GF-D8 (cell line): ENCODE data around the gene AJAP1.

Source experiments
- DNase-seq: peaks from one replicate; lab custom pipeline; 2025; lab: John Stamatoyannopoulos, UW

The AJAP1 gene

DNA sequence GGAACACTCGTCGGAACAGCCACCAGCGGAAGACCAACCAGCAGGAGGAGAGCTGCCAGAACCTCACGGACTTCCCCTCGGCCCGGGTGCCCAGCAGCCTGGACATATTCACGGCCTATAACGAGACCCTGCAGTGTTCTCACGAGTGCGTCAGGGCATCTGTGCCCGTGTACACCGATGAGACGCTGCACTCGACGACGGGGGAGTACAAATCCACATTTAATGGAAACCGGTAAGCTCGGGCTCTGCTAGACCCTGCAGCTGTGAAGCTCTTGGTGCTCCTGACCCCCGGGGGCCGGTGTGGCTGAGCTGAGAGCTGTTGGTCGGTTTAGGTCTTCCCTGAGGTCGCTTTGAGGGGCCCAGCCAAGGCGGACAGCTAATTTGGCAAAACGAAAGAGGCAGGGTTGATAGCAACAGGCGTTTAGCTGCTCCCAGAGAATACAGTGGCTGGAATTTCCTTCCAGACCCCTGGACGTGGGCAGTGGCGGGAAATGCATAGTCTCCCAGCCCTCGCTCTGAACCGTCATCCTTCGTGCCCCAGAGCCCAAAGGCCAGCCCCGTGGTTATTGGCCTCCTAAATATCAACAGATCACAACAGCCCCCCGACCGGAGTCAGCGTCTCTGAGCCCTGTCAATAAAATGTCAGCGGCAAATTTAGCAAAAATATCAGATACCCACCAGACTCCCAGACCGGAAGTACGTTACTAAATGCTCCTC is 118.0 kb downstream of the AJAP1 start:
- DNase-seq, result no peak

DNA sequence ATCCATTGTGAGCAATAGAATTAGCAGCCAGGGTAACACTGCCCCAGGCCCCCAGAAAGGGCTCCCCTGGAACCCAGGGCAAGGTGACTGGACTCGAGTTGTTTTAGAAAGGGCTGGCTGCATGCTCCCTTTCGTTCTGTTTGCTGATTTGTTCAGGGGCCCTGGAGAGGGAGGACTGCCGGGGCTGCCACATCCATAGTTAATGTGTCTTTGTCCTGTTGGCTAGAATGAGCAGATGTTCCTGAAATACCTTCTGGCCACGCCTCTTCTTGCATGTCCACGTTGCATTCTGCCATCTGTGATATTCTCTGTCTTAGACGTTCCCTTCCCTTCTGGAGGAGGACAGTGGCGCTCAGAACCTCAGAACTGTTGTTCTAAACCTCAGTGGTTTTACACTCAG is 118.8 kb downstream of the AJAP1 start:
- no peak for DNase-seq

DNA sequence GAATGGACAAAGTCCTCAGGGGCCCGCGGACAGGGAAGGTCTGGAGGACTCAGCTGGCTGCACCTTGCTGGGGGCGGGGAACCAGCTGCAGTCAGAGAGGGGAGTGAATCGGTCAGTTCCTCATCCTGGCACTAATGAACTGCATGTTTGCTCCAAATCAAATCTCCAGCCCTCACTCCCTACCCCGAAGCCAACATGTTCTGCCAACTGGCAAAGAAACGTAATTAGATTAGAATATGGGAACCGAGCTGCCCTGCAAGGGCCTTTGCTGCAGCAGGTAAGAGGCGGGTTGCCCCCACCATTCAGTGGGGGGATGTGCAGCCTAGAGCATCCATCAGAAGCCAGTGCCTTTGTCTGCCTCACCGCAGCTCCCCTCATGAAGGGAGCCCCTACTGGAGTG is 121.1 kb downstream of the AJAP1 start:
- no peak for DNase-seq

DNA sequence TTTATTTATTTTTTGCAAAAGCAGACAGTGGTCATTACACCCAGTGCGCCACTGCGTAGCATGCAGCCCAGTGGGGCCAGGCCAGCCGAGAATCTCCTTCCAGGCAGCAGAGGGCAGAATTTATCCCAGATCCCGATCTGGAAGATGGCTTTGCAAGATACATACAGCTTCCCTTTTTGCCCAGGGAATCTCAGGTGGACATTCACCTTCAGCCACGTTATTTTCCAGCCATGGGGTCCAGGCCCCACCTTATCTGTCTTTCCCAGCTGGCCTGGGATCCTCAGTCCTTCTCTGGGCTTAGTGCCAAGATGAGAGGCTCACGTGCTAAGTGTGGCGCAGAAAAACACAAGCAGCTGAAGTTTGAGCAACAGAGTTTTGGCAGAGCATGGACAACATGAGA is 123.6 kb downstream of the AJAP1 start:
- no peak for DNase-seq

DNA sequence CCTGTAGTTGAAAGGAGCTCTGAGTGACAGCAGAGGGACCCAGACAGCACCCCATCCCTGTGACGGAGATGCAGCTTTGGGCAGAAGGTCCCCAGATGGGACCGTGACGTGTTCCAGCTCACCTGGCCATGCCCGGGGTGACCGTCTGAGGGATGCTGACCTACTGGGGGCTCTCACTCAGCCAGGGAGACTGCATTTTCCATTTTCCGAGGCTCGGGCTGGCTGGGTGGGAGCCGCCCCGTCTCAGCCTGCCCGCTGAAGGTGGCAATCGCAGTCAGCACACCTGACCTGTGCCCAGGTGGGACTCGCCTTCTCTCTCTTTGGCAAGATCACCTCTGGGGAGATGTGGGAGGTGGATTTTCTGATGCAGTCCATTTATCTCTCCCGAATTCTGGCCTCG is 127.2 kb downstream of the AJAP1 start:
- no peak for DNase-seq

DNA sequence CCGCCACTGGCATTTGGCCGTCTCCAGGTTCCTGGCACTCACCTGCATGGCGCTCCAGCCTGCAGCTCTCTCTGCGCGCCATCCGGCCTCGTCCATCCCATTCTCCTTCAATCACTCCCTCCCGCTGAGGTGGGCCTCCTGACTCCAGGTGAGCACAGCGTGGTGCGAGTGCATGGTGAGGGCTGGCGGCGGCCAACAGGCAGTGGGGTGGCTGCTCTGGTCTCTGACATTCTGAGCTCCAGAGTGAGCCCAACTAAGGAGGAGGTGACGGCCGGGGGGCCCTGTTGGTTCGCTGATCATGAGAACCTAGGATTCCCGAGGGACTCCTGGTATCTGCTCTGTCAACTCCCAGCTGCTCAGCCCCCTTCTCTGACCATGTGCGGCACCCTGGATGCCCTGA is 130.4 kb downstream of the AJAP1 start:
- no peak for DNase-seq

DNA sequence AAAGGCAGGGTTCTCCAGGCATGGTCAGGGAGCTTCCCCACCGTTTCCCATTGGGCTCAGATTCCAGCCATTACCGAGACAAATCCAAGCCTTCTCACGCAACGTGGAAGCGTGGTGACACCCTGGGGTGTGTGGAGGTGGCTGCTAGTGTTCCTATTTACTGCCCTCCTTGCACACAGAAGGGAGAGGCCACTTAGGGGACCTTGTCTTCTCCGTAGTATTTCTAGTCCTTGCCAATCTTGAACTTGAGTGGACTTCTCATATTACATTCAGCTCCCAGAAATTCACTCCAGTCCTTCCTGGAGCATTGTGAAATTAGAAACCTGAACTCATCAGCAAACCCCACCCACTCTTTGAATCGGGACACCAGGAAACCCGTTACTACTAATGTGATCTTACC is 131.6 kb downstream of the AJAP1 start:
- DNase-seq, result no peak

DNA sequence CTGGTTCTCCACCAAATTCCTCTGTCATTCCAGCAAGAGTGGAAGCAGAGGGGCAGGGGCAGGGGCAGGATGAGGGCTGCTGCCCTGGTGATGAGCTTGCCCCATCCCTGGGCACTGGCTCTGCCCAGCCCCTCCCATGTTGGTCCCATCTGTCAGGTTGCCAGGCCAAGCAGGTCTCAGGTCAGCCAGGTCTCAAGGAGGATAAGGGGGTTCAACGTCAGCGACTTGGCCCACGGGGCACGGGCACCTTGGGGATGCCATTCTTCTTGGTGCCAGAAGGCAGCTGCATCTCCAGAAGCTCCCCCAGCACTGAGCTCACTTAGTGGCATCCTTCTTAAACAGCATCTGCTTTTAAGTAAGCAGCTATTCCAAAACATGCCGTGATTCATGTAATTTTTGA is 133.1 kb downstream of the AJAP1 start:
- DNase-seq, result no peak

DNA sequence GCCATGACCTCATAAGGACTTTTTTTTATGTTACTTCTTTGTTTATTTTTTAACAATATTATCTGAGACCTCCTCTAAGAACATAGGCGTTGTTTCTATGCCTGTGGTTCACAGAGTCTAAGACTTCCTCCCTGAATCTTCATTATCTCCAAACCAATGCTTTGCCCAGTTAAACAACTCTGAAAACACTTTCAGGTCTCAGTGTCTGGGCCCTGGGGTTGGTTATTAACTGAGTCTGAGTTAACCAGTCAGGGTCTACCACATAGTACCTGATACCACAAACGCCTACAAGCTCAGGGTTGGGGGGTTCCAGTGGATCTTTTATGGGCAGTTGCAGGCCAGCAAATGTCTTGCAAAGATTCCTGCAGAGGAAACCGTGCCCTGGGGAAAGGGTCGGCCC is 138.2 kb downstream of the AJAP1 start:
- no peak for DNase-seq

DNA sequence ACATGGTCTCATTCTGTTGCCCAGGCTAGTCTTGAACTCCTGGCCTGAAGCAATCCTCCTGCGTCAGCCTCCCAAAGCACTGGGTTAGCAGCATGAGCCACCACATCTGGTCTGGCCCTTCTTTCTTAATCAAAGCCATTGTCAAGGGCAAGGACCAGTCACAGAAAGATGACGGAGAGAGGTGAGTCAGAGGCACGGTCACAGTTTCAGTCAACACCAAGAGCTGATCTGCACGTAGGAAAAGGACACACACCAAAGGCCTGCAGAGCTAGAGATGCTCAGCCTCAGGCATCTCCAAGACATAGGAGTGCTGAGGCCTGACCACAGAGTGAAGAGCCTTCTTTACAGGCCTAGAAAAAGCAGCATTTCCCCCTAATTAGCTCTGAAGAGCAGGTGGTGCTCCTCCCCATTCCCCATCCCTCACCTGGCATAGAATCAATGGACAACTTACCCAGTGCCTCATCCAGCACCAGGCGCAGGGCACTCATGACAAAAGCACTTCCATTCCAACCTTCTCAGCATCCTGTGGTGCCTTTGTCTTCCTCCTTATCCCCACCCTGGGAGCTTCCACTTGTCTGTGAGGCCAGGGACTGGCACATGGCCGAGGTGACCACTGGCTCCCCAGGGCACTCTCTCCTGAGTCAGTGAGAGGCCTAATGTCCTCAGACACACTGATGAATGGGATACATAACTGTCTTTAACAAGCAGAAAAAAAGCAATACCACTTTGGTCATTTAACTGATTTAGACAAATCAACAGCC is 139.8 kb downstream of the AJAP1 start:
- DNase-seq, result no peak

DNA sequence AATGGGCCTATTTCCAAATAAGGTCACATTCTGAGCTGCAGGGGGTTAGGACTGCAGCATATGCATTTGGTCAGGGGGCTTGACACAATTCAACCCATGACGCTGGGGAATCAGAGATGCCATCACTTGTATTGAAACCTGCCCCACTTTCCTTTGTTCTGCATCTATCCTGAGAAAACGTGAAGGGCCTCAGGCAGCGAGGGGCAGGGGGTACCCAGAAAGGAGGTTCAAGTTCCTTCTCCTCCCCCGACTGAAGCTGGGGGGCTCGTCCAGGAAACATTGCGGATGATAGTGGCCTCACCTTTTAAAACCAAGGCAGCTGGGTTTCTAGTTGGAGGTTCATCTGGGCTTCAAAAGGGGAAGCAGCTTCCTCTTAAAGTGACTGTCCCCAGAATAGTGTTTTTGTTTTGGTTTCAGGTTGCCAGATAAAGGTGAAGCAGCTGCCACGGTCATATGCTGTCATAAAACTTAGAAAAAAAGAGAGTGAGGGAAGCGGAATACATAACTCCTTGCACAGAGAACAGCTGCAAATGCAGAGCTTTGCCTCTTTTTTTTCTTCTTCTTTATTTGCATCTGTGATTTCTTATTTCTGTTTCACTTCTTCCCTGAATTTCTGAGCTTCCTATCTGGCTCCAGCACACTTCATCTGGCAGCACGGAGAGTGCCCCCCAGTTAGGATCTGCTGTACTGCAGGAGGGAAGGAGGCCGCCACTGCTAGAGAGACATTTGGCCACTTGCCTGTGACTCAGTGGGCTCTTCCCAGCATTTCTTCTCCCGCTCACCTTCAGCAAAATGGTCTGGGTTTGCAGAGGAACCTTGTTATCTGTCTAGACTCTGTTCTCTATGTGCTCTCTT is 142.0 kb downstream of the AJAP1 start:
- no peak for DNase-seq

DNA sequence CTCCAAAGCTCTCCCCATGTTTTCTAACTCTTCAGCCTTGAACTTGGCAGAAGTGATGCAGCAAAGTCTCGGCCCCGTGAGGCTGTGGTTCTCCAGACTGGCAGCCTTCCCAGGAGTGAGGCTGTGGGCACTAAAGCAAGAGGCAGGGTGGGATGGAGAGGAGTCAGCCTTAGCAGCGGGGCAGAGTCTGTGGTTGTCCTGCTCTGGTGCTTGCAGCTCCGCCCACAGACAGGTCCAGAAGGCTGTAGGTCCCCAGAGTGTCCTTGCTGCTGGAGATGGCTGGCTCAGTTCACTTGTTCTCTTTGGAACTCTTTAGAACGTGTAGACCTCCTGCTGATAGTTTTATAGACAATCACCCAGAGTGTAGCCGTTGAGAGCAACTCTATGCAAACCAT is 142.6 kb downstream of the AJAP1 start:
- no peak for DNase-seq

DNA sequence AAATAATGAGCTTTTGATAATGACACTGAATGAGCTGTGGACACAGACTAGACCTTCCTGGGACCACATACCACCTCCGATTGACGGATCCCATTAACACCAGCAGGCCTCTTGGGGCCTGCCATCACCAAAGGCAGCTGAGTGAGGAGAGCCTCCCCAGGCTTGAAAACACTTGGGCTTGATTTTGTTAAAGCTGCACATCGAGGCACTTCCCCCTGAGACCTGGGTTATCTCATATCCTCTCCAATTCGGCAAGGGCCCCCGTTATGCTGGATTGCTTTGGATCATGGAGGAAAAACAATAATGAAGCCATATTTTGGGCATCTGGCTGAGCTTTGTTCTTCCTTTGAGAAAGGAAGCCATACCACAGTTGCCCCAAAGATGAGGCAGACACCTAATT is 143.0 kb downstream of the AJAP1 start:
- no peak for DNase-seq

DNA sequence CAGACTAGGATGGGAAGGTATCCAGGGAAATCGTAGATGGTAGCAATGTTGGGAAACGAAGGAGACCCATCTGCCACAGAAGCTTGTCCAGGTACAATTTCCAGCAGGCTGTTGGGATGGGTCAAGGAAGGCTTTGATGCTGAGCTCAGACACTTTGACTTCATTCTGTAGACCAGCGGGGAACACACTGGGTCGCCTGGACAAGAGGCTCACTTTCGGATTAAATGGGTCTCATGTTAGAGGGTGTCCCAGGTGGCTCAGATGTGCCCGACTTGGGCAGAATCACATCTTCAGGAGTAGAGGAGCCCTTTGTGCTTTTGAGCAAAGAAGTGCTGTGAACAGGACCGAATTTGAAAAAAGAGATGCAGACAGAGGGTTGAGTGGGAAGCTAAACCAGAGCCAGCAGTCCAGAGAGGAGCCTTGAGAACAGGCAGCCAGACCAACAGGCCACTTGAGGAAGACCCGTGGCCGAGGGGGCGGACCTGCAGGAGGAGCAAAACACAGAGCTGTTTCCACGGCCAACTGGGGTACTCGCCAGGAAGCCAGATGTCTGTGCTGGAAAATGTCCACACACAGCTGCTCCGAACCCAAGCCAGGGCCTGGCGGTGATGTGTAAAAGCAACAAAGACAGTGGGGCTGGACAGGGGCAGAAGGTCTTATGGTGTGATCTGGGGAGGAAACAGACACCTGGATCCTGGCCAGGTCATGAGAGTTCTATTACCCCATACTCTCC is 146.9 kb downstream of the AJAP1 start:
- DNase-seq, result no peak

DNA sequence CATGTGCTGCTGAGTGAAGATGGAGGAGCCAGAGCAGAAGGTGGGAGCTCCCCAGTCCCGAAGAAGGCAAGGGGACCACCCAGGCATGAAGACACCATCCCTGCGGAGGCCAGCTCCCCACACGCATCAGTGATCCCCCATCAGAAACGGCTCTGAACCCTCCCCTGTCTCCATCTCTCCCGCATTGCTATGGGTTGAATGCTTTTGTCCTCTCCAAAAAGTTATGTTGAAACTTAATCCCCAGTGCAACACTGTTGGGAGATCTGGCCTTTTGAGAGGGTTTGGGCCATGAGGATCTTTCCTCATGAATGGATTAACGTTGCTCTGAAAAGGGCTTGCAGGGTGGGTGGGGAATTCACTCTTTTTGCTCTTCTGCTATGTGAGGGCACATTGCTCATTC is 147.6 kb downstream of the AJAP1 start:
- no peak for DNase-seq

DNA sequence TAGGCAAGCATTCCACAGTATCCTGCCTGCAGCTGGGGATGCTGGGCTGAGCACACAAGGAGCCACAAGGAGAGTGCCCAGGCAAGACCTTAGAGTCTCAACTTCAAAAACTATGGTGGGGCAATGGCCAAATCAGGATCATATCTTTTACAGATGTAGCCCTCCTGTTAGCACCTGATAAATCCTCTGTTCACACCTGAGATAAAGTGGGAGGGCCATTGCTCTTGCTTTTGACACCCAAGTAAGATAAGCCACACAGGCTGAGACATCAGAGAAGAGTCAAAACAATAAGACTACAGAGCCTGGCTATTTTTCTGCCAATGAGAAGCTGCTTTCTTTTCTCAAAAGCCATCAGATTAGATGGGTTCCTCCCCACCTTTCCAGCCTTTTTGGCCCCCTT is 148.9 kb downstream of the AJAP1 start:
- DNase-seq, result no peak

DNA sequence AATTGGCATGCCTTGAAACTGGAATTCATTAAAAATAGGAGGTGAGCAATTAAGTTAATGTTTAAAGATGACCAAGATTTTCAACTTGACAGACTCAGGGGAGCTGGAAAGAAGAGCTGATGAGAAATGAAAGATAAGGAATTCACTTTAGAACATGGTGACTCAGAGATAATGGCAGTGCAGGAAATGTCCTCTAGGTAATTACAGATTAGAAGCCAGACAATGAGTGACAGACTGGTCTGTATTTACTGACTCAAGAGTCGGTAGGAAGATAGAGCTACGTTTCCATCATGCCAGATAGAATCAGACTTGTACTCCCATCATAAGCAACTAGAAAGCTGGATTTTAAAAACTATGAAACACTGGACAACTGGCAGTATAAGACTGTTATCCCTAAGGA is 151.6 kb downstream of the AJAP1 start:
- DNase-seq, result no peak

DNA sequence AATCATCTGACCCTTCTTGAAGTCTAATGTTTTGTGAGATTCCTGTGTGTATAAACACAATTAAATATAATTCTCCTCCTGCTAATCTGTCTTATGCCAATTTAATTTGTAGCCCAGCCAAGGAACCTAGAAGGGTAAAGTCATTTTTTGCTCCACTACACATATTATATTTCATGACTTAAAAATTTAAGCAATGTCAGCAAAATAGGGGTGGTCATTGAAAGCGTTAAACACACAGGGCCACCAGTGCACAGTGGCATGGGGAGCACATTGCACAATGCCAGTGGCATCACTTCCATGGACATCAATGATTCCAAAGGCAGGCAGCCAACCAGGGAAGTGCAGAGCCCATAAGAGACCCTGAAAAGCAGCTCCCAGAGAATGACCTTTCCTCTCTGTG is 166.1 kb downstream of the AJAP1 start:
- DNase-seq, result no peak

DNA sequence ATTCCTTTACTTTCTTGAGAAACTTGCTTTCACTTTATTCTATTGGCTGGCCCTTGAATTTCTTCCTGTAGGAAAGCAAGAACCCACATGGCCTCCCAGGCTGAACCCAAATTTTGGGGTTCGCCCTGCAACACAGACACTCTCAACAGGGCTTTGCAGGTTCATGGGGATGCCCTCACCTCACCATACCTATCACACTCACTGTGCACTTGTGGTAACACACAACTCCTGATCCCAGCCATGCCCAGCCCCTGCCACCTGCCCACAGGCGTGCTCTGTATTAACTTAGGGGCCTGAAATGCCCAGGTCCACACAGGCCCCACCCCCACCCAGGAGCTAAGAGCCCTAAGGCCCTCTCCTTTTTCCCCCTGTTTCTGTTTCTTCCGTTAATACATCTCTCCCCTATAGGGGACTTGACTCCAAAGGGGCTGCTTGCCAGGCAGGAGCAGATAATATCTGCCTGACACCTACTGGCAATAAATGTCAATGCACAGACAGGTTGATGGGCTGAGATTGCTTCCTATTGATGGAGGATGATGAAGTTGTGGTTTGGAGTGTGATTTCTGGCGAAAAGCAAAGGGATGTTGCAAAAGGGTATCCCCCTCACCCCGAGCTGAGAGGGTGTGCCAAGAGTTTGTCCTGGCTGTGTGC is 171.5 kb downstream of the AJAP1 start:
- DNase-seq, result no peak

DNA sequence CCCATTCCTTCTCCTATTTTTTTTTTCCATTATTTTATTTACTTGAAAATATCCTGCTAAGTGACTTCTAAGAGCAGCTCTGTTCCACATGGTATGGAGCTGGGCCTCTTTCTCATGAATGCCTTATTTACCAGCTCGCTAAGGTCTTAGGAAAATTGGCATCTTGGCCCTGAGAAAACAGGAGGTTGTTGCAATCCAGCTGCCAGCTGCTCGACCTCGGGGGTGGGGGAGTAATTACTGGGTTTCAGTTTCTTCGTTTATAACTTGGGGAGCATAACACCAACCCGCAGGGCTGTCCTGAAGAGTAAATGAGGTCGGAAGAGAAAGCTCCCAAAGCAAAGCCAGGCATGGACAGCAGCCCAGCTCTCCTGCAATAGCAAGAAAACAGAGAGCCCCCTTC is 176.3 kb downstream of the AJAP1 start:
- DNase-seq, result no peak

DNA sequence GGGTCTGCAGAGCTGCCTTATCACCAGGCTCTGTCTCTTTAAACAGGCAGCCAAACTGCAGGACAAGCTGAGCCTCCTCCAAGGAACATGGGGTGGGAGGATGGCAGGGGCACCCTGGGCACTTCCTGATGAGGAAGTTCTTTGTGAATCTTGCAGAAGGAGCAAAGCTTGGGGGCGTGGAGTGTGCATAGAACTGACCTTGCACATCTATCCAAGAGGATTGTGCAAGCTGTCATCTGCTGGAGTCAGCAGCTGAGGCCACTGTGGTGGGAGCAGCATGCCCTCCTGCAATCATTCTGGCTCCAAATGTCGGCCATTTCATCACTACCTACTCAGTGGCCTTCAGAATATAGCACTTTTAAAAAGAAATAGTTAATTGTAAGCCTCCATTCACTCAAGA is 182.2 kb downstream of the AJAP1 start:
- DNase-seq, result no peak
